Measurements from ENCODE around the gene ISG20L2. TPM values are rescaled to one million over a fixed set of nuclear protein-coding genes. Genes with fewer than 3 reads are reported as not detected.

The ISG20L2 gene
- total RNA-seq, 1 experiment from 2014 or later, result 41.7 TPM

- Histone ChIP-seq H3K27me3 (ENCODE audit: insufficient read depth, low read length) (no peaks in the 10 kb centered on the region), H3K9ac (ENCODE audit: low read length) (no peak overlapping the region), H2AFZ (ENCODE audit: low read depth, low read length, poor library complexity, severe bottlenecking) (no peak overlapping the region), H3K79me2 (ENCODE audit: insufficient read depth, low read length) (peaks cover 22% of the 10 kb centered on the region), H3K36me3 (ENCODE audit: control insufficient read depth in 1 of 2, insufficient read depth in 2 of 2, low read length in 2 of 2) (no peaks in the 10 kb centered on the region), H3K9me3 (ENCODE audit: control insufficient read depth in 1 of 2, insufficient read depth in 1 of 2, low read depth in 1 of 2, low read length in 2 of 2) (no peaks in the 10 kb centered on the region), H3K4me1 (ENCODE audit: control insufficient read depth in 1 of 2, insufficient read depth in 2 of 2, low read length in 2 of 2) (peaks cover 3 to 18% of the 10 kb centered on the region in 2 experiments; a peak in 3 of 4 replicates), H3K4me3 (replicated peaks in 1 of 2; ENCODE audit: low read depth in 1 of 2, low read length in 2 of 2) (no peak overlapping the region), H3K9me2 (ENCODE audit: insufficient read depth) (no peaks in the 10 kb centered on the region), H4K20me1 (ENCODE audit: insufficient read depth) (no peaks in the 10 kb centered on the region), H3K27ac (ENCODE audit: low read depth, low read length) (no peak overlapping the region), H3K4me2 (ENCODE audit: low read length) (no peak overlapping the region)
- intact Hi-C loops (cut with micrococcal nuclease), result no loop called here
- ATAC-seq, result no peak
- CTCF ChIA-PET, result interaction anchor here (1.1 to 1.3 kb wide), 2 partner anchors 15 to 30 kb away, joined by 3 read pairs; partner anchors contain the start of gene MRPL24
- TF ChIP-seq POLR2A (IDR thresholded peaks at IDR 0.05; ENCODE audit: borderline replicate concordance, extremely low read depth, insufficient read depth, insufficient read length) (no peak), SRF (IDR thresholded peaks at IDR 0.05; ENCODE audit: low read depth) (no peak), REST (IDR thresholded peaks at IDR 0.05; ENCODE audit: low read depth) (no peak), JUND (IDR thresholded peaks at IDR 0.05) (no peak), ZFX (IDR thresholded peaks at IDR 0.05) (no peak)
- no peak for DNase-seq (ENCODE audit: low read depth, low spot score)
- POLR2A ChIA-PET, result no interaction called here
- no TSS peak for BruUV-seq (replicated peaks)
- RAD21 ChIA-PET (ENCODE audit: low non-redundant PET in 1 of 2, low total read pairs in 2 of 2, uncharacterized antibody in 2 of 2, unreplicated experiment in 2 of 2), result interaction anchor here in 1 of 2 experiments (0.6 kb wide), 1 partner anchor 9 kb away, joined by 8 read pairs; no protein-coding TSS in a partner anchor
Observed at GRCh38 chr1:156756355-156756754, 27.8 kb upstream of the ISG20L2 start.

DNA sequence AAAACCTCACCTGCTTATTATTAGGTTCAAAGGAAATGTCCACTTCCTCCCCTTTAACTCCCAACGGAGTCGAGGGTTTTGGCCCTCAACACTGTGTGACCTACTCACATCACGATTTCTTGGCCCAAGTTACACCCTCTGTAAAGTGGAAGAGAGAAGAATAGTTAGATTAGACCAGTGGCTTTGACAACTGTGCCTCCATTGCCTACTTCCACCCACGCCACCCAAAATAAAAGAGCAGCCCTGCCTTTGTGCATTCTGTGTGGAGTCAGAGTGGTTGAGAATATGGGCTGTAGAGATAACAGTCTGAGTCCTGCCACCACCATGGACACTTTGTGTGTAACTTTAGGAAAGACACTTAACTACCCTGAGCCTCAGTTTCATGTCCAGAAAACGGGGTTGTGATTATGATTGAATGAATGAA is 27.0 kb upstream of the ISG20L2 start:
- ATAC-seq (no peak), DNase-seq (ENCODE audit: low read depth, low spot score) (no peak)
- no peaks in the 10 kb centered on the region for H3K36me3 ChIP-seq (ENCODE audit: control insufficient read depth in 1 of 2, insufficient read depth in 2 of 2, low read length in 2 of 2)
- no peaks in the 10 kb centered on the region for H4K20me1 ChIP-seq (ENCODE audit: insufficient read depth)
- intact Hi-C loops (cut with micrococcal nuclease), result no loop called here
- H3K27me3 ChIP-seq (ENCODE audit: insufficient read depth, low read length), result no peaks in the 10 kb centered on the region
- no peak for TF ChIP-seq SP1 (IDR thresholded peaks at IDR 0.05; ENCODE audit: low read depth)
- TF ChIP-seq ZBTB33 (IDR thresholded peaks at IDR 0.05; ENCODE audit: extremely low read depth, insufficient replicate concordance, low read length), result no peak
- no peak for TF ChIP-seq SIN3A (IDR thresholded peaks at IDR 0.05; ENCODE audit: low read depth)
- TF ChIP-seq YY1 (IDR thresholded peaks at IDR 0.05; ENCODE audit: extremely low read depth, insufficient replicate concordance, low read depth, low read length), result no peak
- no peak for TF ChIP-seq EZH2 (IDR thresholded peaks at IDR 0.05)
- TF ChIP-seq POLR2AphosphoS5 (IDR thresholded peaks at IDR 0.05; ENCODE audit: low read depth, low read length), result no peak
- TF ChIP-seq, protein P1, sequence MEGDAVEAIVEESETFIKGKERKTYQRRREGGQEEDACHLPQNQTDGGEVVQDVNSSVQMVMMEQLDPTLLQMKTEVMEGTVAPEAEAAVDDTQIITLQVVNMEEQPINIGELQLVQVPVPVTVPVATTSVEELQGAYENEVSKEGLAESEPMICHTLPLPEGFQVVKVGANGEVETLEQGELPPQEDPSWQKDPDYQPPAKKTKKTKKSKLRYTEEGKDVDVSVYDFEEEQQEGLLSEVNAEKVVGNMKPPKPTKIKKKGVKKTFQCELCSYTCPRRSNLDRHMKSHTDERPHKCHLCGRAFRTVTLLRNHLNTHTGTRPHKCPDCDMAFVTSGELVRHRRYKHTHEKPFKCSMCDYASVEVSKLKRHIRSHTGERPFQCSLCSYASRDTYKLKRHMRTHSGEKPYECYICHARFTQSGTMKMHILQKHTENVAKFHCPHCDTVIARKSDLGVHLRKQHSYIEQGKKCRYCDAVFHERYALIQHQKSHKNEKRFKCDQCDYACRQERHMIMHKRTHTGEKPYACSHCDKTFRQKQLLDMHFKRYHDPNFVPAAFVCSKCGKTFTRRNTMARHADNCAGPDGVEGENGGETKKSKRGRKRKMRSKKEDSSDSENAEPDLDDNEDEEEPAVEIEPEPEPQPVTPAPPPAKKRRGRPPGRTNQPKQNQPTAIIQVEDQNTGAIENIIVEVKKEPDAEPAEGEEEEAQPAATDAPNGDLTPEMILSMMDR (IDR thresholded peaks at IDR 0.05 in 2 of 3, conservative IDR thresholded peaks at IDR 0.05 in 1 of 3; ENCODE audit: borderline replicate concordance in 1 of 3, insufficient read depth in 1 of 3, low read depth in 2 of 3, low read length in 2 of 3), result no peak
- RAD21 ChIA-PET (ENCODE audit: low non-redundant PET in 1 of 2, low total read pairs in 2 of 2, uncharacterized antibody in 2 of 2, unreplicated experiment in 2 of 2), result no interaction called here
- H3K27ac ChIP-seq (ENCODE audit: low read depth, low read length), result no peak overlapping the region
- peaks cover 30% of the 10 kb centered on the region for H3K79me2 ChIP-seq (ENCODE audit: insufficient read depth, low read length)
- H3K9ac ChIP-seq (ENCODE audit: low read length), result no peak overlapping the region
- no peaks in the 10 kb centered on the region for H3K9me2 ChIP-seq (ENCODE audit: insufficient read depth)
- POLR2A ChIA-PET, result interaction anchor here (1.3 kb wide), 1 partner anchor 15 kb away, joined by 4 read pairs; the partner anchor contains the start of gene MRPL24
- no TSS peak for BruUV-seq (replicated peaks)
- no peaks in the 10 kb centered on the region for H3K9me3 ChIP-seq (ENCODE audit: control insufficient read depth in 1 of 2, insufficient read depth in 1 of 2, low read depth in 1 of 2, low read length in 2 of 2)
- CTCF ChIA-PET, result interaction anchor here (1.3 kb wide), 1 partner anchor 29 kb away, joined by 3 read pairs; no protein-coding TSS in a partner anchor
- peaks cover 3 to 18% of the 10 kb centered on the region in 2 experiments; a peak in 3 of 4 replicates for H3K4me1 ChIP-seq (ENCODE audit: control insufficient read depth in 1 of 2, insufficient read depth in 2 of 2, low read length in 2 of 2)
- H2AFZ ChIP-seq (ENCODE audit: low read depth, low read length, poor library complexity, severe bottlenecking), result no peak overlapping the region
- no peak overlapping the region for H3K4me2 ChIP-seq (ENCODE audit: low read length)
- no peak overlapping the region for H3K4me3 ChIP-seq (replicated peaks in 1 of 2; ENCODE audit: low read depth in 1 of 2, low read length in 2 of 2)

Data from HCT116 (cell line).